ENCODE measurements around the gene HAO2.

- TF ChIP-seq, protein P1, sequence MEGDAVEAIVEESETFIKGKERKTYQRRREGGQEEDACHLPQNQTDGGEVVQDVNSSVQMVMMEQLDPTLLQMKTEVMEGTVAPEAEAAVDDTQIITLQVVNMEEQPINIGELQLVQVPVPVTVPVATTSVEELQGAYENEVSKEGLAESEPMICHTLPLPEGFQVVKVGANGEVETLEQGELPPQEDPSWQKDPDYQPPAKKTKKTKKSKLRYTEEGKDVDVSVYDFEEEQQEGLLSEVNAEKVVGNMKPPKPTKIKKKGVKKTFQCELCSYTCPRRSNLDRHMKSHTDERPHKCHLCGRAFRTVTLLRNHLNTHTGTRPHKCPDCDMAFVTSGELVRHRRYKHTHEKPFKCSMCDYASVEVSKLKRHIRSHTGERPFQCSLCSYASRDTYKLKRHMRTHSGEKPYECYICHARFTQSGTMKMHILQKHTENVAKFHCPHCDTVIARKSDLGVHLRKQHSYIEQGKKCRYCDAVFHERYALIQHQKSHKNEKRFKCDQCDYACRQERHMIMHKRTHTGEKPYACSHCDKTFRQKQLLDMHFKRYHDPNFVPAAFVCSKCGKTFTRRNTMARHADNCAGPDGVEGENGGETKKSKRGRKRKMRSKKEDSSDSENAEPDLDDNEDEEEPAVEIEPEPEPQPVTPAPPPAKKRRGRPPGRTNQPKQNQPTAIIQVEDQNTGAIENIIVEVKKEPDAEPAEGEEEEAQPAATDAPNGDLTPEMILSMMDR (IDR thresholded peaks at IDR 0.05), result no peak
- TF ChIP-seq POLR2A (IDR thresholded peaks at IDR 0.05), result no peak
Observed at GRCh38 chr1:119385650-119386049, 17.1 kb downstream of the HAO2 start.
